GM21576 (cell line): ENCODE results near the gene POLR2A.
"Not testable (repeated sequence)": the region's sequence is repeated elsewhere in the genome, so short reads cannot be mapped to it uniquely, and the experiment has no call there.

Experiments
- ATAC-seq: cut with Tn5 transposase; IDR thresholded peaks from one replicate; pipeline ENCODE4 v1.9.1; 2021; ENCODE audit warnings: mild to moderate bottlenecking, moderate library complexity; ENCODE audit not compliant: unreplicated experiment

POLR2A gene

GRCh38 chr17:7478276-7479212 lies 5.6 kb upstream of the POLR2A start:
- no peak for ATAC-seq

GRCh38 chr17:7479213-7480088 lies 4.7 kb upstream of the POLR2A start, which contains the start of gene ZBTB4:
Gene ZBTB4, minus strand, starts transcription at chr17:7479631. Its CDS starts 12,830 bp downstream, at chr17:7466801.
- ATAC-seq, result no peak

GRCh38 chr17:7480089-7480384 lies 4.1 kb upstream of the POLR2A start:
- no peak for ATAC-seq

GRCh38 chr17:7481275-7481674 lies 2.9 kb upstream of the POLR2A start, which contains the start of gene SLC35G6:
Gene SLC35G6, plus strand, starts transcription at chr17:7481446. Its CDS starts 71 bp downstream, at chr17:7481517.
- ATAC-seq, result not testable (repeated sequence)

- ATAC-seq, result not testable (repeated sequence)
These were observed 2.1 kb upstream of the POLR2A start for GRCh38 chr17:7481842-7482741.

GRCh38 chr17:7482742-7483088 lies 1.5 kb upstream of the POLR2A start:
- not testable (repeated sequence) for ATAC-seq

- ATAC-seq, result peak; percentile 17
These were observed 705 bp upstream of the POLR2A start for GRCh38 chr17:7483255-7484066.

- no peak for ATAC-seq
These were observed 782 bp downstream of the POLR2A start for GRCh38 chr17:7484919-7485377.

GRCh38 chr17:7486181-7486580 lies 2.0 kb downstream of the POLR2A start:
- ATAC-seq, result no peak

GRCh38 chr17:7490144-7490543 lies 6.0 kb downstream of the POLR2A start:
- ATAC-seq, result no peak

- ATAC-seq, result no peak
These were observed 7.4 kb downstream of the POLR2A start for GRCh38 chr17:7491583-7491982.

GRCh38 chr17:7493941-7494340 lies 9.8 kb downstream of the POLR2A start:
- ATAC-seq, result no peak

GRCh38 chr17:7495906-7496434 lies 11.8 kb downstream of the POLR2A start:
- ATAC-seq, result no peak

- ATAC-seq, result no peak
These were observed 12.5 kb downstream of the POLR2A start for GRCh38 chr17:7496470-7497183.

- no peak for ATAC-seq
These were observed 13.1 kb downstream of the POLR2A start for GRCh38 chr17:7497228-7497627.

- ATAC-seq, result no peak
These were observed 13.5 kb downstream of the POLR2A start for GRCh38 chr17:7497636-7498035.

GRCh38 chr17:7499161-7499560 lies 15.0 kb downstream of the POLR2A start:
- no peak for ATAC-seq

- no peak for ATAC-seq
These were observed 17.6 kb downstream of the POLR2A start for GRCh38 chr17:7501729-7502128.
